A673 (cell line): Measurements from ENCODE around the gene PTH. TPM values are rescaled to one million over a fixed set of nuclear protein-coding genes. Genes with fewer than 3 reads are reported as not detected.

Experiments
- Bru-seq: library from RNA; stranded (reverse); fragments of 400-500 nt; gene quantifications from one replicate; lab custom pipeline; 2021; lab: Mats Ljungman, UMichigan
- BruChase-seq, 2 experiments: library from RNA; stranded (reverse); fragments of 400-500 nt; gene quantifications; one replicate each; lab custom pipeline; 2021; lab: Mats Ljungman, UMichigan
- BruUV-seq: library from RNA; stranded (reverse); fragments of 400-500 nt; replicated peaks from 2 replicates; lab custom pipeline; 2021; lab: Mats Ljungman, UMichigan
- CTCF ChIA-PET: fragments of 300-600 bp; sonication (Branson Sonifier 250); formaldehyde crosslinking; loops from one replicate; lab custom pipeline; 2022; ENCODE audit warnings: antibody characterized with exemption; lab: Charles Lee
- POLR2A ChIA-PET: fragments of 300-600 bp; sonication (Branson Sonifier 250); formaldehyde crosslinking; loops from one replicate; lab custom pipeline; 2022; ENCODE audit warnings: antibody characterized with exemption; ENCODE audit not compliant: low non-redundant PET; lab: Charles Lee
- DNase-seq: peaks from one replicate; pipeline ENCODE4 v3.0.0-alpha.2; 2015; ENCODE audit warnings: low spot score
- H3K27ac ChIP-seq: fragments of 200-600 bp; sonication (generic); 2 replicates; pipeline ENCODE4 v1.5.1; 2016; ENCODE audit warnings: mixed run types, low read depth, mild to moderate bottlenecking, mixed read lengths, antibody characterized with exemption, low read length; ENCODE audit not compliant: poor library complexity, severe bottlenecking
- H3K27me3 ChIP-seq: fragments of 200-600 bp; sonication (generic); replicated peaks from 2 replicates; pipeline ENCODE4 v1.6.1; 2017; ENCODE audit warnings: mixed run types, low read depth, mild to moderate bottlenecking, mixed read lengths, antibody characterized with exemption, low read length; ENCODE audit not compliant: insufficient read depth, poor library complexity
- H3K36me3 ChIP-seq: fragments of 200-600 bp; sonication (generic); 2 replicates; pipeline ENCODE4 v1.6.1; 2016; ENCODE audit warnings: mixed run types, mild to moderate bottlenecking, mixed read lengths, antibody characterized with exemption, low read length; ENCODE audit not compliant: insufficient read depth, poor library complexity, severe bottlenecking
- H3K4me1 ChIP-seq: fragments of 200-600 bp; sonication (generic); 2 replicates; pipeline ENCODE4 v1.6.1; 2017; ENCODE audit warnings: mixed run types, mild to moderate bottlenecking, mixed read lengths, antibody characterized with exemption, low read length; ENCODE audit not compliant: insufficient read depth, poor library complexity, severe bottlenecking
- H3K4me3 ChIP-seq: fragments of 200-600 bp; sonication (generic); 2 replicates; pipeline ENCODE4 v1.5.1; 2016; ENCODE audit warnings: low read depth, mixed run types, mild to moderate bottlenecking, mixed read lengths, low read length; ENCODE audit not compliant: poor library complexity, severe bottlenecking
- H3K9me3 ChIP-seq: fragments of 200-600 bp; sonication (generic); 2 replicates; pipeline ENCODE4 v1.6.1; 2016; ENCODE audit warnings: mixed run types, low read depth, mild to moderate bottlenecking, mixed read lengths, antibody characterized with exemption, low read length; ENCODE audit not compliant: poor library complexity, severe bottlenecking
- EZH2 ChIP-seq: fragments of 200-600 bp; sonication (generic); IDR thresholded peaks from 2 replicates; pipeline ENCODE4 v1.6.1; 2017; ENCODE audit warnings: borderline replicate concordance, low read depth, mild to moderate bottlenecking, mixed read lengths, antibody characterized with exemption, low read length; ENCODE audit not compliant: poor library complexity, severe bottlenecking
- intact Hi-C: fragments of 100-400 bp; cut with micrococcal nuclease; formaldehyde crosslinking; loops from one replicate; pipeline ENCODE4 v1.10.0; 2022; ENCODE audit not compliant: unreplicated experiment
- long read RNA-seq: library from polyadenylated mRNA; stranded (forward); transcript quantifications from one replicate; pipeline ENCODE4 v2.0.0, GENCODE V29; 2022
- total RNA-seq: library from RNA; stranded (reverse); gene quantifications from 2 replicates; pipeline ENCODE4 v1.2.3, GENCODE V29; 2021
- TF ChIP-seq, protein P1 (sequence below): fragments of 300-800, 200-600 bp; sonication (generic); conservative IDR thresholded peaks from 2 replicates; pipeline ENCODE4 v1.5.1; 2017; ENCODE audit warnings: low read depth, mild to moderate bottlenecking, antibody characterized with exemption, low read length, moderate library complexity, mixed read lengths

PTH gene
- total RNA-seq (not detected in 2 replicates), Bru-seq, nascent RNA (not detected), BruChase-seq, experiment 1, labeled RNA remaining after a 2-hour chase (not detected), BruChase-seq, experiment 2, labeled RNA remaining after a 6-hour chase (not detected)
- long read RNA-seq: 0 reads

DNA sequence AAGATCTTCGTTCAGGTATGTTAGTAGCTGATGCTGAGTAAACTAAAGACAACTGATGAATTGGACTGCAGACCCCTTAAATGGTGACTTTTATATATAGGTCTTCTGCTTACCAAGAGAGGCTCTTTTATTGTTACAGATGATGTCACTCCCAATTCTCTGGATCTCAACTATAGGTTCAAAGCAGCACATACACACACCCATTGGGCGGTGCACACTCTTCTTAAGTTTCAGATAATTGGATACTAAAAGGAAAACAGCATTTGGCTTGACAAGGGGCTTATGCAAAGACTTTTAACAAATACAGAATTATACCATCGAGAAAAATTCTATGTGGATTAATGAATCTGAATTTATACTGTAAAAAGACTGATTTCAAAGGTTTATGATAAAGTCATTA lies at the start of gene PTH:
Gene PTH (minus strand): TSS at position 69 of the 400 bp plus-strand sequence. CDS start 3,142 bp downstream, outside the sequence.
- Histone ChIP-seq H3K4me3 (no peak within 1 kb of the TSS), H3K27me3 (peaks cover 19% of the 10 kb centered on the region), H3K27ac (no peak within 1 kb of the TSS), H3K4me1 (no peaks in the 10 kb centered on the region), H3K36me3 (no peaks in the 10 kb centered on the region), H3K9me3 (no peaks in the 10 kb centered on the region)
- no peak for DNase-seq
- TF ChIP-seq, protein P1, sequence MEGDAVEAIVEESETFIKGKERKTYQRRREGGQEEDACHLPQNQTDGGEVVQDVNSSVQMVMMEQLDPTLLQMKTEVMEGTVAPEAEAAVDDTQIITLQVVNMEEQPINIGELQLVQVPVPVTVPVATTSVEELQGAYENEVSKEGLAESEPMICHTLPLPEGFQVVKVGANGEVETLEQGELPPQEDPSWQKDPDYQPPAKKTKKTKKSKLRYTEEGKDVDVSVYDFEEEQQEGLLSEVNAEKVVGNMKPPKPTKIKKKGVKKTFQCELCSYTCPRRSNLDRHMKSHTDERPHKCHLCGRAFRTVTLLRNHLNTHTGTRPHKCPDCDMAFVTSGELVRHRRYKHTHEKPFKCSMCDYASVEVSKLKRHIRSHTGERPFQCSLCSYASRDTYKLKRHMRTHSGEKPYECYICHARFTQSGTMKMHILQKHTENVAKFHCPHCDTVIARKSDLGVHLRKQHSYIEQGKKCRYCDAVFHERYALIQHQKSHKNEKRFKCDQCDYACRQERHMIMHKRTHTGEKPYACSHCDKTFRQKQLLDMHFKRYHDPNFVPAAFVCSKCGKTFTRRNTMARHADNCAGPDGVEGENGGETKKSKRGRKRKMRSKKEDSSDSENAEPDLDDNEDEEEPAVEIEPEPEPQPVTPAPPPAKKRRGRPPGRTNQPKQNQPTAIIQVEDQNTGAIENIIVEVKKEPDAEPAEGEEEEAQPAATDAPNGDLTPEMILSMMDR: no peak
- ChIA-PET CTCF (no interaction called here), POLR2A (no interaction called here)
- no TSS peak for BruUV-seq
- intact Hi-C loops: no loop called here

DNA sequence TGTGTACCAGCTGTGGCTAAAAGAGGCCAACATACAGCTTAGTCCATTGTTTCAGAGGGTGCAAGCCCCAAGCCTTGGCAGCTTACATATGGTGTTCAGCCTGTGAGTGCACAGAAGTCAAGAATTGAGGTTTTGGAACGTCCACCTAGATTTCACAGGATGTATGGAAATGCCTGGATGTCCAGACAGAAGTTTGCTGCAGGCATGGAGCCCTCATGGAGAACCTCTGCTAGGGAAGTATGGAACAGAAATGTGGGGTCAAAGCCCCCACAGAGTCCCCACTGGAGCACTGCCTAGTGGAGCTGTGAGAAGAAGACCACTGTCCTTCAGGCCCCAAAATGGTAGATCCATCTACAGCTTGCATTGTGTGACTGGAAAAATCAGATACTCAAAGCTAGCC lies 42.2 kb upstream of the PTH start:
- Histone ChIP-seq H3K27me3 (no peaks in the 10 kb centered on the region), H3K9me3 (no peaks in the 10 kb centered on the region), H3K4me3 (no peak overlapping the region), H3K4me1 (no peaks in the 10 kb centered on the region), H3K36me3 (no peaks in the 10 kb centered on the region), H3K27ac (no peak overlapping the region)
- intact Hi-C loops: no loop called here
- ChIA-PET POLR2A (no interaction called here), CTCF (no interaction called here)
- TF ChIP-seq EZH2: no peak
- TF ChIP-seq, protein P1: no peak
- DNase-seq: no peak
- no TSS peak for BruUV-seq

DNA sequence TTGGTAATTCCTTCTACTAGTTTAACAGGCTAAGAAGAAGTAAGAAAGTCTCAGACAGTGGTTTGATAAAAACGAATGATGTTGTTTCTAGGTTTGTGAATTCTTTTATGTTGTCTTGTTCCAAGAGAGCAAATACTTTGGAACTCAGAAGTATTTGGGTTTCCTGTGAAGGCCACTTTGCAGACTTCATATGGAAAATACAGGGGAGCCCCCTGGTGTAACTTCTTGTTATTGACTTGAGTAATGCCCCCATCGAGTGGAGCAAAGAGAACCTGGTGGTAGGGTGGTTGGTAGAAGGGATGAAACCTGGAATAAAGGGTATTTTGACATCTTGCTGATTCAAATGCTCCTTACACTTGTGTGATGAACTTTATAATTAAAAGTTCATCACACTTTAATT lies 40.0 kb upstream of the PTH start:
- peak; percentile 16 for DNase-seq
- H3K9me3 ChIP-seq: no peaks in the 10 kb centered on the region
- H3K27me3 ChIP-seq: no peaks in the 10 kb centered on the region
- TF ChIP-seq EZH2: no peak
- TF ChIP-seq, protein P1: 0 out of 2 replicates have a peak, but pooled peaks have one; percentile 25
- CTCF ChIA-PET: no interaction called here
- POLR2A ChIA-PET: no interaction called here
- no peak overlapping the region for H3K27ac ChIP-seq
- H3K4me3 ChIP-seq: no peak overlapping the region
- intact Hi-C loops: no loop called here
- no peaks in the 10 kb centered on the region for H3K36me3 ChIP-seq
- no peaks in the 10 kb centered on the region for H3K4me1 ChIP-seq
- BruUV-seq: no TSS peak
